PC-3 (cell line): ENCODE data around the gene TMEM117. TPM values are rescaled to one million over a fixed set of nuclear protein-coding genes. Genes with fewer than 3 reads are reported as not detected.

Source experiments
- ATAC-seq: fragments of 200-7000 bp; cut with Tn5 transposase; 2 replicates; pipeline ENCODE4 v1.9.1; 2020; ENCODE audit warnings: mild to moderate bottlenecking, moderate library complexity
- BruUV-seq: library from RNA; stranded (reverse); fragments of 400-500 nt; replicated peaks from 2 replicates; lab custom pipeline; 2021; lab: Mats Ljungman, UMichigan
- CTCF ChIA-PET: fragments of 300-600 bp; sonication (Branson Sonifier 250); formaldehyde crosslinking; loops from one replicate; lab custom pipeline; 2022; ENCODE audit warnings: antibody characterized with exemption; lab: Charles Lee
- POLR2A ChIA-PET: fragments of 300-600 bp; sonication (Branson Sonifier 250); formaldehyde crosslinking; loops from one replicate; lab custom pipeline; 2022; ENCODE audit warnings: antibody characterized with exemption; ENCODE audit not compliant: unreplicated experiment; lab: Charles Lee
- DNase-seq: peaks from one replicate; pipeline ENCODE4 v3.0.0-alpha.2; 2015
- H2AFZ ChIP-seq: fragments of 300-600 bp; sonication (generic); 2 replicates; pipeline ENCODE4 v1.6.0; 2016; ENCODE audit warnings: antibody characterized with exemption, low read length
- H3F3A ChIP-seq: fragments of 300-600 bp; sonication (generic); one replicate; pipeline ENCODE4 v1.6.0; 2017; ENCODE audit warnings: antibody characterized with exemption, low read length, control low read depth, mild to moderate bottlenecking; ENCODE audit not compliant: unreplicated experiment
- H3K27ac ChIP-seq: fragments of 300-600 bp; sonication (generic); 2 replicates; pipeline ENCODE4 v1.5.1; 2016; ENCODE audit warnings: mild to moderate bottlenecking, low read length
- H3K27me3 ChIP-seq: fragments of 300-600 bp; sonication (generic); 2 replicates; pipeline ENCODE4 v1.6.1; 2016; ENCODE audit warnings: low read length, mixed read lengths
- H3K36me3 ChIP-seq: fragments of 300-600 bp; sonication (generic); 2 replicates; pipeline ENCODE4 v1.6.1; 2016; ENCODE audit warnings: low read depth, mixed run types, low read length, mixed read lengths
- H3K4me1 ChIP-seq: fragments of 300-600 bp; sonication (generic); 2 replicates; pipeline ENCODE4 v1.5.1; 2016; ENCODE audit warnings: low read length; ENCODE audit not compliant: insufficient read depth
- H3K4me2 ChIP-seq: fragments of 300-600 bp; sonication (generic); 2 replicates; pipeline ENCODE4 v1.6.0; 2016; ENCODE audit warnings: low read length
- H3K4me3 ChIP-seq: fragments of 300-600 bp; sonication (generic); 2 replicates; pipeline ENCODE4 v1.5.1; 2016; ENCODE audit warnings: mild to moderate bottlenecking, low read length, mixed read lengths
- H3K79me2 ChIP-seq: fragments of 300-600 bp; sonication (generic); 2 replicates; pipeline ENCODE4 v1.6.1; 2017; ENCODE audit warnings: low read length, mixed read lengths
- H3K9ac ChIP-seq: fragments of 300-600 bp; sonication (generic); 2 replicates; pipeline ENCODE4 v1.6.0; 2016; ENCODE audit warnings: mild to moderate bottlenecking, low read length
- H3K9me2 ChIP-seq: fragments of 300-600 bp; sonication (generic); replicated peaks from 2 replicates; pipeline ENCODE4 v1.6.1; 2016; ENCODE audit warnings: mixed run types, low read length, mixed read lengths
- H3K9me3 ChIP-seq: fragments of 300-600 bp; sonication (generic); 2 replicates; pipeline ENCODE4 v1.6.1; 2016; ENCODE audit warnings: low read length, mixed read lengths
- H4K20me1 ChIP-seq: fragments of 300-600 bp; sonication (generic); 2 replicates; pipeline ENCODE4 v1.6.1; 2016; ENCODE audit warnings: low read length, mixed read lengths
- CTCF ChIP-seq: fragments of 300-600 bp; sonication (generic); conservative IDR thresholded peaks from 2 replicates; pipeline ENCODE4 v1.5.1; 2017; ENCODE audit warnings: antibody characterized with exemption, low read depth, mild to moderate bottlenecking, low read length
- EZH2 ChIP-seq: fragments of 300-600 bp; sonication (generic); IDR thresholded peaks from one replicate; pipeline ENCODE4 v1.6.1; 2017; ENCODE audit warnings: antibody characterized with exemption, mild to moderate bottlenecking, low read length; ENCODE audit not compliant: unreplicated experiment
- EZH2phosphoT487 ChIP-seq: fragments of 300-600 bp; sonication (generic); IDR thresholded peaks from 2 replicates; pipeline ENCODE4 v1.6.1; 2018; ENCODE audit warnings: mild to moderate bottlenecking, antibody characterized with exemption, low read length, borderline replicate concordance
- intact Hi-C: fragments of 100-400 bp; cut with micrococcal nuclease; formaldehyde crosslinking; loops from 2 replicates; pipeline ENCODE4 v1.9.0; 2023
- total RNA-seq: library from RNA; depleted of rRNA; stranded (reverse); fragments of >200 nt; gene quantifications from 2 replicates; pipeline ENCODE4 v1.2.3, GENCODE V29; 2014

TMEM117 gene
- total RNA-seq, 1 experiment from 2014 or later: 9.0 TPM

DNA sequence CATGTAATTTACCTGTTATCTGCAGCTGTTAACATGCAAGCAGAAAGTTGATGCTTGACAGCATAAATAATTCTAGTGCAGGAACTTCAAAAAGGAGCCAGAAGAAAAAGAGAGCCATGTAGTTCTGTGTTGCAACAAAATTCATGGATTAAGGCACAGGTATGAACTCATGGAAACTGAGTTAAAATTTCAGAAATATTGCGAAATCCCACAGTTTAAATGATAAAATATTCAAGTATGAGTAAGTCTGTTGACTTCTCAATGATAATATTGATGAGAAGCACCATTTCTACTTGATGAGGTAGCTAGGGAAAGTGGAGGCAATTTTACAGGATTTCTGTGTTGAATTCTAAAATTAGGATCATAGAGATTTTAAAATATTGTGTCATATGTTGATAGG, 290.9 kb downstream of the TMEM117 start:
- H3K9me2 ChIP-seq: no peaks in the 10 kb centered on the region
- H4K20me1 ChIP-seq: no peaks in the 10 kb centered on the region
- H3F3A ChIP-seq: no peaks in the 10 kb centered on the region
- H3K79me2 ChIP-seq: no peaks in the 10 kb centered on the region
- TF ChIP-seq EZH2: no peak
- TF ChIP-seq EZH2phosphoT487: no peak
- TF ChIP-seq CTCF: no peak
- H3K9ac ChIP-seq: no peak overlapping the region
- no TSS peak for BruUV-seq
- H3K36me3 ChIP-seq: no peaks in the 10 kb centered on the region
- ATAC-seq (no peak), DNase-seq (no peak)
- no peak overlapping the region for H2AFZ ChIP-seq
- CTCF ChIA-PET: no interaction called here
- H3K27me3 ChIP-seq: no peaks in the 10 kb centered on the region
- no peaks in the 10 kb centered on the region for H3K9me3 ChIP-seq
- intact Hi-C loops: no loop called here
- no peak overlapping the region for H3K4me2 ChIP-seq
- H3K4me1 ChIP-seq: no peaks in the 10 kb centered on the region
- H3K27ac ChIP-seq: no peak overlapping the region
- H3K4me3 ChIP-seq: no peak overlapping the region
- POLR2A ChIA-PET: no interaction called here

DNA sequence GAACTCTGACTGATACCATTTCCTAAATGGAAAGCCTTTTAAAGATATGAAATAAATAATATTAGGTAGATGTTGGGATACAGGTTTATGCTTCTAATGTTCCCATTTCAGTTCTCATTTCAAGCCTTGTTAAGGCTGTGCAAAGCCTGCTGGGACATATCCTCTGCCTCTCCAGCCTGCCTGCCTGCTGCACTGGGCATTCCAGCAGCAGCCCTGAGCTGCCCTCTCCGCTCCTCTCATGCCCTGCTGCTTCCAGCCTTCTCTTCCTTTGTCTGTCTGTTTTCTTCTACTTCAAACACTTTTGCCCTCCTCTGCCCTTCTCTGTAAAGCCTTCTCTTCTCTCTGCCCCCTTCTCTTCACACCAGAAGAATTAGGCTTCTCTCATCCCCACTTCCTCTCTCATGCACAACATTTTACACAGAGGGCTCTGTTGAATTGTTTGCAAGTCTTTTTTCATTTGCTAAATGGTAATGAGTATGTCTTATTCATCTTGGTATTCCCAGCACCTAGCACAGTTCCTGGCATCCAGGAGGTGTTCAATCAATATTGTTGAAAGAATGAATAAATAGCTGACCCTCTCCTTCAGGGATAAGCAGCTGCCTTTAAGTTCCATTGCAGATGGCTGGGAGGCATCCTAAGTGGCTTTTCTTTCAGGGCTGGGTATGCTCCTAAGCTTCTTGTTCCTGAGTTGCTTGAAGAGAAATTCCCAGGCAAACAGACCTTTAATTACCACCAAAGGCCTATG, 292.3 kb downstream of the TMEM117 start:
- no peaks in the 10 kb centered on the region for H3F3A ChIP-seq
- no peaks in the 10 kb centered on the region for H3K9me3 ChIP-seq
- no peak overlapping the region for H3K4me3 ChIP-seq
- H2AFZ ChIP-seq: no peak overlapping the region
- ChIA-PET POLR2A (no interaction called here), CTCF (no interaction called here)
- no peaks in the 10 kb centered on the region for H4K20me1 ChIP-seq
- BruUV-seq: no TSS peak
- no peaks in the 10 kb centered on the region for H3K4me1 ChIP-seq
- no peak overlapping the region for H3K4me2 ChIP-seq
- DNase-seq: no peak
- TF ChIP-seq EZH2phosphoT487 (no peak), CTCF (no peak), EZH2 (no peak)
- H3K36me3 ChIP-seq: no peaks in the 10 kb centered on the region
- intact Hi-C loops: no loop called here
- H3K9ac ChIP-seq: no peak overlapping the region
- no peaks in the 10 kb centered on the region for H3K27me3 ChIP-seq
- H3K79me2 ChIP-seq: no peaks in the 10 kb centered on the region
- ATAC-seq: no peak
- H3K9me2 ChIP-seq: no peaks in the 10 kb centered on the region
- no peak overlapping the region for H3K27ac ChIP-seq

DNA sequence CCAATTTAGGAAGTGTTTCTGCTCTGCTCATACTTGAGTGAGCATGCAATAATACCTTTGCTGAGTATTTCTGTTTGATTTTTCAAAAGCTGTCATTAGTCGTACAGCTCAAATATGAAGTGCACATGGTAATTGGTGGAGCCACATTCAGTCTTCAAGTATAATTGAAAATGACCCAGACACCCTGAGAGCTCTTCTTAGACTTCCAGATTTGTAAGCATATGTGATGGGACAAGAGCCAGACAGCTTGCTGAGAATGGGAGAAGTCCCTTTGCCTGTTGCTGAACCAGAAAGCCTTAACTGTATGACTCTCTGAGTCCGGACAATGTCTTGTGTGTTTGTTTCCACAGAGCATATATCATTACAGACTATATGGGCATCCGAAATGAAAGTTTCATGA, 307.3 kb downstream of the TMEM117 start:
- POLR2A ChIA-PET: no interaction called here
- CTCF ChIA-PET: no interaction called here
- H3K4me3 ChIP-seq: no peak overlapping the region

More for the DNA sequence above, 307.3 kb downstream of the TMEM117 start:
- no peak for DNase-seq
- ATAC-seq: no peak
- no peaks in the 10 kb centered on the region for H3K79me2 ChIP-seq
- H3F3A ChIP-seq: no peaks in the 10 kb centered on the region
- H3K4me2 ChIP-seq: no peak overlapping the region
- BruUV-seq: no TSS peak
- H3K27me3 ChIP-seq: no peaks in the 10 kb centered on the region
- no peak overlapping the region for H3K9ac ChIP-seq
- H2AFZ ChIP-seq: no peak overlapping the region
- H3K9me3 ChIP-seq: no peaks in the 10 kb centered on the region
- no peak for TF ChIP-seq CTCF
- no peak for TF ChIP-seq EZH2
- no peak for TF ChIP-seq EZH2phosphoT487
- no peaks in the 10 kb centered on the region for H3K36me3 ChIP-seq
- H3K9me2 ChIP-seq: no peaks in the 10 kb centered on the region
- intact Hi-C loops: no loop called here
- H4K20me1 ChIP-seq: no peaks in the 10 kb centered on the region
- H3K4me1 ChIP-seq: no peaks in the 10 kb centered on the region
- no peak overlapping the region for H3K27ac ChIP-seq
